ENCODE data around the gene CSN1S1.
"Not testable (repeated sequence)": the region's sequence is repeated elsewhere in the genome, so short reads cannot be mapped to it uniquely, and the experiment has no call there.

Gene CSN1S1

GRCh38 chr4:69920874-69921273 is 10.0 kb upstream of the CSN1S1 start:
- H4K20me1 ChIP-seq = no peaks in the 10 kb centered on the region

GRCh38 chr4:69923782-69924410 is 7.0 kb upstream of the CSN1S1 start:
- H3K9me3 ChIP-seq, H3K27me3 ChIP-seq, H3K4me2 ChIP-seq, H3K4me3 ChIP-seq, H3K4me1 ChIP-seq, H3K36me3 ChIP-seq, H3K9ac ChIP-seq, H4K20me1 ChIP-seq, H3K27ac ChIP-seq: not testable (repeated sequence)

More at GRCh38 chr4:69920874-69921273, 10.0 kb upstream of the CSN1S1 start:
- Histone ChIP-seq H3K27ac (no peak overlapping the region), H3K4me2 (no peak overlapping the region), H3K36me3 (no peaks in the 10 kb centered on the region), H3K27me3 (no peaks in the 10 kb centered on the region), H3K9me3 (no peaks in the 10 kb centered on the region), H3K9ac (no peak overlapping the region), H3K4me3 (no peak overlapping the region), H3K4me1 (no peaks in the 10 kb centered on the region)
- TF ChIP-seq Cebpa-rat (IDR thresholded peaks at IDR 0.05) = no peak

GRCh38 chr4:69934150-69934549 is 3.3 kb downstream of the CSN1S1 start:
- no peak for TF ChIP-seq Cebpa-rat (IDR thresholded peaks at IDR 0.05)
- Histone ChIP-seq H3K27me3 (no peaks in the 10 kb centered on the region), H3K4me1 (no peaks in the 10 kb centered on the region), H3K9ac (no peak overlapping the region), H3K4me3 (no peak overlapping the region), H3K9me3 (no peaks in the 10 kb centered on the region), H3K4me2 (no peak overlapping the region), H4K20me1 (no peaks in the 10 kb centered on the region), H3K27ac (no peak overlapping the region), H3K36me3 (no peaks in the 10 kb centered on the region)

- H3K4me1 ChIP-seq = no peaks in the 10 kb centered on the region
Measured at GRCh38 chr4:69936566-69936965, 5.7 kb downstream of the CSN1S1 start.

GRCh38 chr4:69951602-69952001 is 20.7 kb downstream of the CSN1S1 start:
- H3K9me3 ChIP-seq = no peaks in the 10 kb centered on the region

More at GRCh38 chr4:69936566-69936965, 5.7 kb downstream of the CSN1S1 start:
- no peak for TF ChIP-seq Cebpa-rat (IDR thresholded peaks at IDR 0.05)
- H3K4me2 ChIP-seq = no peak overlapping the region
- H3K9ac ChIP-seq = no peak overlapping the region
- H3K36me3 ChIP-seq = no peaks in the 10 kb centered on the region
- no peaks in the 10 kb centered on the region for H3K9me3 ChIP-seq
- no peak overlapping the region for H3K4me3 ChIP-seq
- no peaks in the 10 kb centered on the region for H3K27me3 ChIP-seq
- H3K27ac ChIP-seq = no peak overlapping the region
- no peaks in the 10 kb centered on the region for H4K20me1 ChIP-seq

GRCh38 chr4:69957209-69957608 is 26.3 kb downstream of the CSN1S1 start:
- no peak for TF ChIP-seq Cebpa-rat (IDR thresholded peaks at IDR 0.05)
- Histone ChIP-seq H3K27me3 (no peaks in the 10 kb centered on the region), H3K27ac (no peak overlapping the region), H3K4me2 (no peak overlapping the region), H3K9ac (no peak overlapping the region), H3K9me3 (no peaks in the 10 kb centered on the region), H3K36me3 (no peaks in the 10 kb centered on the region), H3K4me1 (no peaks in the 10 kb centered on the region; the same call in 1 of the 2 replicates), H4K20me1 (no peaks in the 10 kb centered on the region), H3K4me3 (no peak overlapping the region)

More at GRCh38 chr4:69951602-69952001, 20.7 kb downstream of the CSN1S1 start:
- H3K9ac ChIP-seq = no peak overlapping the region
- H3K4me2 ChIP-seq = no peak overlapping the region
- no peak overlapping the region for H3K4me3 ChIP-seq
- H3K4me1 ChIP-seq = no peaks in the 10 kb centered on the region
- no peaks in the 10 kb centered on the region for H3K36me3 ChIP-seq
- H4K20me1 ChIP-seq = no peaks in the 10 kb centered on the region
- H3K27me3 ChIP-seq = no peaks in the 10 kb centered on the region
- TF ChIP-seq Cebpa-rat (IDR thresholded peaks at IDR 0.05) = no peak
- no peak overlapping the region for H3K27ac ChIP-seq

- Histone ChIP-seq H3K4me1 (no peaks in the 10 kb centered on the region), H3K4me3 (no peak within 1 kb of the TSS), H3K9ac (no peak within 1 kb of the TSS), H3K27me3 (no peaks in the 10 kb centered on the region), H3K9me3 (no peaks in the 10 kb centered on the region), H3K36me3 (no peaks in the 10 kb centered on the region), H3K4me2 (no peak within 1 kb of the TSS), H3K27ac (no peak within 1 kb of the TSS), H4K20me1 (no peaks in the 10 kb centered on the region)
- no peak for TF ChIP-seq Cebpa-rat (IDR thresholded peaks at IDR 0.05)
Measured at GRCh38 chr4:69965628-69966027, 34.8 kb downstream of the CSN1S1 start, which contains the start of gene CSN2. CSN2 (minus strand) TSS chr4:69965728; CDS start chr4:69960995, 4,733 bp downstream.

- H3K27ac ChIP-seq = no peak overlapping the region
- TF ChIP-seq Cebpa-rat (IDR thresholded peaks at IDR 0.05) = no peak
- H3K4me3 ChIP-seq = no peak overlapping the region
- no peak overlapping the region for H3K4me2 ChIP-seq
- no peaks in the 10 kb centered on the region for H4K20me1 ChIP-seq
- H3K36me3 ChIP-seq = no peaks in the 10 kb centered on the region
- no peaks in the 10 kb centered on the region for H3K9me3 ChIP-seq
- no peaks in the 10 kb centered on the region for H3K4me1 ChIP-seq
- no peaks in the 10 kb centered on the region for H3K27me3 ChIP-seq
- H3K9ac ChIP-seq = no peak overlapping the region
Measured at GRCh38 chr4:69970071-69970470, 39.2 kb downstream of the CSN1S1 start.

GRCh38 chr4:69974631-69975030 is 43.8 kb downstream of the CSN1S1 start:
- Histone ChIP-seq H3K36me3 (no peaks in the 10 kb centered on the region), H3K27ac (no peak overlapping the region), H3K4me1 (no peaks in the 10 kb centered on the region), H3K9ac (no peak overlapping the region), H4K20me1 (no peaks in the 10 kb centered on the region), H3K4me3 (no peak overlapping the region), H3K4me2 (no peak overlapping the region), H3K27me3 (no peaks in the 10 kb centered on the region), H3K9me3 (no peaks in the 10 kb centered on the region)
- no peak for TF ChIP-seq Cebpa-rat (IDR thresholded peaks at IDR 0.05)

GRCh38 chr4:69977582-69977981 is 46.7 kb downstream of the CSN1S1 start:
- TF ChIP-seq Cebpa-rat (IDR thresholded peaks at IDR 0.05) = no peak
- no peaks in the 10 kb centered on the region for H4K20me1 ChIP-seq
- no peak overlapping the region for H3K9ac ChIP-seq
- H3K36me3 ChIP-seq = no peaks in the 10 kb centered on the region
- no peaks in the 10 kb centered on the region for H3K9me3 ChIP-seq
- no peak overlapping the region for H3K27ac ChIP-seq
- no peaks in the 10 kb centered on the region for H3K27me3 ChIP-seq
- no peak overlapping the region for H3K4me2 ChIP-seq
- H3K4me1 ChIP-seq = no peaks in the 10 kb centered on the region
- no peak overlapping the region for H3K4me3 ChIP-seq

GRCh38 chr4:69984030-69984443 is 53.2 kb downstream of the CSN1S1 start:
- Histone ChIP-seq H3K4me3 (no peak overlapping the region), H3K4me1 (no peaks in the 10 kb centered on the region), H3K27ac (no peak overlapping the region), H3K36me3 (no peaks in the 10 kb centered on the region), H4K20me1 (no peaks in the 10 kb centered on the region), H3K9me3 (no peaks in the 10 kb centered on the region), H3K9ac (no peak overlapping the region), H3K27me3 (no peaks in the 10 kb centered on the region), H3K4me2 (no peak overlapping the region)
- no peak for TF ChIP-seq Cebpa-rat (IDR thresholded peaks at IDR 0.05)
